SK-N-DZ (cell line): ENCODE results near the gene UNC13A.
"Not testable (repeated sequence)": the region's sequence is repeated elsewhere in the genome, so short reads cannot be mapped to it uniquely, and the experiment has no call there.

Experiments
- DNase-seq: peaks from one replicate; pipeline ENCODE4 v3.0.0-alpha.2; 2015; ENCODE audit warnings: low spot score

The UNC13A gene

GRCh38 chr19:17570291-17570690, 117.9 kb downstream of the UNC13A start:
- not testable (repeated sequence) for DNase-seq

GRCh38 chr19:17567940-17568339, 120.2 kb downstream of the UNC13A start:
- no peak for DNase-seq

GRCh38 chr19:17565611-17566010, 122.5 kb downstream of the UNC13A start:
- DNase-seq = no peak

- DNase-seq = no peak
Observed at GRCh38 chr19:17564781-17565180, 123.4 kb downstream of the UNC13A start.

- DNase-seq = no peak
Observed at GRCh38 chr19:17562561-17562960, 125.6 kb downstream of the UNC13A start.

- DNase-seq = no peak
Observed at GRCh38 chr19:17562097-17562496, 126.1 kb downstream of the UNC13A start.

GRCh38 chr19:17560205-17560595, 128.0 kb downstream of the UNC13A start:
- no peak for DNase-seq

GRCh38 chr19:17557466-17557865, 130.7 kb downstream of the UNC13A start:
- no peak for DNase-seq

- no peak for DNase-seq
Observed at GRCh38 chr19:17556995-17557394, 131.2 kb downstream of the UNC13A start.

GRCh38 chr19:17555929-17556813, 132.0 kb downstream of the UNC13A start:
- peak; percentile 53 for DNase-seq

GRCh38 chr19:17555480-17555928, 132.7 kb downstream of the UNC13A start, which contains the start of gene COLGALT1:
COLGALT1 (plus strand) TSS chr19:17555649; CDS start chr19:17555714, 65 bp downstream.
- peak; percentile 94 for DNase-seq

GRCh38 chr19:17554968-17555479, 133.1 kb downstream of the UNC13A start:
- no peak for DNase-seq

GRCh38 chr19:17553256-17553655, 134.9 kb downstream of the UNC13A start:
- DNase-seq = no peak

- not testable (repeated sequence) for DNase-seq
Observed at GRCh38 chr19:17552735-17553134, 135.4 kb downstream of the UNC13A start.
